ENCODE data around the gene NUMBL. TPM values are rescaled to one million over a fixed set of nuclear protein-coding genes. Genes with fewer than 3 reads are reported as not detected.

The NUMBL gene
- total and polyA plus RNA-seq, 4 donors, result 1.1 to 4.6 (median 2.7) TPM

DNA sequence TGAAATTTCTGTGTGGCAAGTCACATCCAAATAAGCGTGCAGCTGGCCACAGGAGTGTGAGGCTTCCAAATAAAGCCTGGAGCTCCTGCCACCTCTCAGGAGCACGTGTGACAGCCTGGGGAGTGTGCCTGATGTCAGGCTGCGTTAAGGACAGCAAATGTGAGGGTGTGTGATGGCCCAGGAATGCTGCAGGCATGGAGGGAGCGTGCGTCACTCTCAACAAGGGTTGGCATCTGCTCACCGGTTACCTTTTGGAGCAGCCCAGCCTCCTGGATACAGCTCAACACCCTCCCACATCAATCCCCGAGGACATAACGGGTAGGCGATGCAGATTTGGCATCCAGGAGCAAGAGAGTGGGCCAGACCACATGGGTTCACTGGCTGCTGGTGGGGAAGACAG, 19.0 kb downstream of the NUMBL start:
- no peak overlapping the region for H3K4me3 ChIP-seq (ENCODE audit: low read depth in 1 of 3, low read length in 3 of 3)
- no peak overlapping the region for H3K9ac ChIP-seq (ENCODE audit: low read depth in 1 of 2, low read length in 2 of 2)
- H3K36me3 ChIP-seq (ENCODE audit: control insufficient read depth in 4 of 4, insufficient read depth in 3 of 4, low read depth in 1 of 4, low read length in 3 of 4), result peaks cover 13 to 37% (median 24%) of the 10 kb centered on the region in 4 donors
- no peak for DNase-seq (ENCODE audit: low spot score)
- TF ChIP-seq ZBTB33 (IDR thresholded peaks at IDR 0.05) (no peak), FOXA1 (IDR thresholded peaks at IDR 0.05) (no peak), RAD21 (IDR thresholded peaks at IDR 0.05) (no peak), GABPA (IDR thresholded peaks at IDR 0.05 in 1 of 2, conservative IDR thresholded peaks at IDR 0.05 in 1 of 2) (no peak), HNF4G (IDR thresholded peaks at IDR 0.05) (no peak), ATF3 (IDR thresholded peaks at IDR 0.05) (no peak), YY1 (IDR thresholded peaks at IDR 0.05) (no peak), TAF1 (conservative IDR thresholded peaks at IDR 0.05) (no peak), HNF4A (conservative IDR thresholded peaks at IDR 0.05) (no peak), FOXA2 (IDR thresholded peaks at IDR 0.05) (no peak), NR2F2 (IDR thresholded peaks at IDR 0.05) (no peak), EGR1 (IDR thresholded peaks at IDR 0.05; ENCODE audit: low read depth in 2 of 2) (no peak), SP1 (IDR thresholded peaks at IDR 0.05) (no peak), RXRA (IDR thresholded peaks at IDR 0.05) (no peak), JUND (IDR thresholded peaks at IDR 0.05) (no peak)
- TF ChIP-seq, protein P1, sequence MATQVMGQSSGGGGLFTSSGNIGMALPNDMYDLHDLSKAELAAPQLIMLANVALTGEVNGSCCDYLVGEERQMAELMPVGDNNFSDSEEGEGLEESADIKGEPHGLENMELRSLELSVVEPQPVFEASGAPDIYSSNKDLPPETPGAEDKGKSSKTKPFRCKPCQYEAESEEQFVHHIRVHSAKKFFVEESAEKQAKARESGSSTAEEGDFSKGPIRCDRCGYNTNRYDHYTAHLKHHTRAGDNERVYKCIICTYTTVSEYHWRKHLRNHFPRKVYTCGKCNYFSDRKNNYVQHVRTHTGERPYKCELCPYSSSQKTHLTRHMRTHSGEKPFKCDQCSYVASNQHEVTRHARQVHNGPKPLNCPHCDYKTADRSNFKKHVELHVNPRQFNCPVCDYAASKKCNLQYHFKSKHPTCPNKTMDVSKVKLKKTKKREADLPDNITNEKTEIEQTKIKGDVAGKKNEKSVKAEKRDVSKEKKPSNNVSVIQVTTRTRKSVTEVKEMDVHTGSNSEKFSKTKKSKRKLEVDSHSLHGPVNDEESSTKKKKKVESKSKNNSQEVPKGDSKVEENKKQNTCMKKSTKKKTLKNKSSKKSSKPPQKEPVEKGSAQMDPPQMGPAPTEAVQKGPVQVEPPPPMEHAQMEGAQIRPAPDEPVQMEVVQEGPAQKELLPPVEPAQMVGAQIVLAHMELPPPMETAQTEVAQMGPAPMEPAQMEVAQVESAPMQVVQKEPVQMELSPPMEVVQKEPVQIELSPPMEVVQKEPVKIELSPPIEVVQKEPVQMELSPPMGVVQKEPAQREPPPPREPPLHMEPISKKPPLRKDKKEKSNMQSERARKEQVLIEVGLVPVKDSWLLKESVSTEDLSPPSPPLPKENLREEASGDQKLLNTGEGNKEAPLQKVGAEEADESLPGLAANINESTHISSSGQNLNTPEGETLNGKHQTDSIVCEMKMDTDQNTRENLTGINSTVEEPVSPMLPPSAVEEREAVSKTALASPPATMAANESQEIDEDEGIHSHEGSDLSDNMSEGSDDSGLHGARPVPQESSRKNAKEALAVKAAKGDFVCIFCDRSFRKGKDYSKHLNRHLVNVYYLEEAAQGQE (IDR thresholded peaks at IDR 0.05), result no peak
- TF ChIP-seq, protein P2, sequence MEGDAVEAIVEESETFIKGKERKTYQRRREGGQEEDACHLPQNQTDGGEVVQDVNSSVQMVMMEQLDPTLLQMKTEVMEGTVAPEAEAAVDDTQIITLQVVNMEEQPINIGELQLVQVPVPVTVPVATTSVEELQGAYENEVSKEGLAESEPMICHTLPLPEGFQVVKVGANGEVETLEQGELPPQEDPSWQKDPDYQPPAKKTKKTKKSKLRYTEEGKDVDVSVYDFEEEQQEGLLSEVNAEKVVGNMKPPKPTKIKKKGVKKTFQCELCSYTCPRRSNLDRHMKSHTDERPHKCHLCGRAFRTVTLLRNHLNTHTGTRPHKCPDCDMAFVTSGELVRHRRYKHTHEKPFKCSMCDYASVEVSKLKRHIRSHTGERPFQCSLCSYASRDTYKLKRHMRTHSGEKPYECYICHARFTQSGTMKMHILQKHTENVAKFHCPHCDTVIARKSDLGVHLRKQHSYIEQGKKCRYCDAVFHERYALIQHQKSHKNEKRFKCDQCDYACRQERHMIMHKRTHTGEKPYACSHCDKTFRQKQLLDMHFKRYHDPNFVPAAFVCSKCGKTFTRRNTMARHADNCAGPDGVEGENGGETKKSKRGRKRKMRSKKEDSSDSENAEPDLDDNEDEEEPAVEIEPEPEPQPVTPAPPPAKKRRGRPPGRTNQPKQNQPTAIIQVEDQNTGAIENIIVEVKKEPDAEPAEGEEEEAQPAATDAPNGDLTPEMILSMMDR (IDR thresholded peaks at IDR 0.05; ENCODE audit: low read depth, low read length, missing input control), result no peak
- TF ChIP-seq, protein P3, sequence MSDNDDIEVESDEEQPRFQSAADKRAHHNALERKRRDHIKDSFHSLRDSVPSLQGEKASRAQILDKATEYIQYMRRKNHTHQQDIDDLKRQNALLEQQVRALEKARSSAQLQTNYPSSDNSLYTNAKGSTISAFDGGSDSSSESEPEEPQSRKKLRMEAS (IDR thresholded peaks at IDR 0.05), result no peak
- no peak overlapping the region for H3K27ac ChIP-seq (ENCODE audit: low read depth in 1 of 2, low read length in 2 of 2)
- 89% methylated on average over 9 of the region's 9 CpGs for WGBS
- H3K4me1 ChIP-seq (ENCODE audit: control insufficient read depth in 4 of 4, insufficient read depth in 4 of 4, low read length in 3 of 4), result no peaks in the 10 kb centered on the region
- H3K9me3 ChIP-seq (ENCODE audit: control insufficient read depth in 4 of 4, low read length in 3 of 4), result no peaks in the 10 kb centered on the region
- no peaks in the 10 kb centered on the region for H3K27me3 ChIP-seq (ENCODE audit: control insufficient read depth in 4 of 4, insufficient read depth in 4 of 4, low read length in 3 of 4)

Measured in liver (tissue), 9 donors.